AG04450 (cell line): Measurements from ENCODE around the gene AK8. TPM values are rescaled to one million over a fixed set of nuclear protein-coding genes. Genes with fewer than 3 reads are reported as not detected.

Experiments used
- CTCF ChIA-PET: fragments of 300-600, 350-600 bp; formaldehyde crosslinking; extraction: SDS; loops from one replicate; lab custom pipeline; 2022; ENCODE audit warnings: antibody characterized with exemption, inconsistent platforms; lab: Charles Lee
- POLR2A ChIA-PET: fragments of 350-600 bp; formaldehyde crosslinking; extraction: SDS; loops from one replicate; lab custom pipeline; 2021; ENCODE audit warnings: antibody characterized with exemption, inconsistent platforms; lab: Yijun Ruan, JAX
- DNase-seq: peaks from one replicate; pipeline ENCODE4 v3.0.0-alpha.2; 2011; ENCODE audit warnings: low read depth, low spot score
- H3K27ac ChIP-seq: one replicate; pipeline ENCODE4 v1.5.1; 2012; ENCODE audit warnings: low read depth, low read length, control low read depth
- H3K27me3 ChIP-seq: one replicate; pipeline ENCODE4 v1.6.0; 2012; ENCODE audit warnings: low read length; ENCODE audit not compliant: control insufficient read depth, insufficient read depth
- H3K4me3 ChIP-seq: 2 replicates; pipeline ENCODE4 v1.5.1; 2011; ENCODE audit warnings: mild to moderate bottlenecking, low read depth, low read length, control low read depth
- H3K9me3 ChIP-seq: 2 replicates; pipeline ENCODE4 v1.5.1; 2012; ENCODE audit warnings: low read length; ENCODE audit not compliant: control insufficient read depth, insufficient read depth
- polyA plus RNA-seq: library from polyadenylated mRNA; depleted of rRNA; stranded (reverse); fragments of >200 nt; gene quantifications from 2 replicates; pipeline ENCODE4 v1.2.3, GENCODE V29; 2011
- TF ChIP-seq, protein P1 (sequence below): IDR thresholded peaks from 2 replicates; pipeline ENCODE4 v1.5.1; 2011; ENCODE audit warnings: low read depth, low read length, control low read depth, inconsistent platforms

Gene AK8
- polyA plus RNA-seq, 1 experiment: 0.14 TPM

DNA sequence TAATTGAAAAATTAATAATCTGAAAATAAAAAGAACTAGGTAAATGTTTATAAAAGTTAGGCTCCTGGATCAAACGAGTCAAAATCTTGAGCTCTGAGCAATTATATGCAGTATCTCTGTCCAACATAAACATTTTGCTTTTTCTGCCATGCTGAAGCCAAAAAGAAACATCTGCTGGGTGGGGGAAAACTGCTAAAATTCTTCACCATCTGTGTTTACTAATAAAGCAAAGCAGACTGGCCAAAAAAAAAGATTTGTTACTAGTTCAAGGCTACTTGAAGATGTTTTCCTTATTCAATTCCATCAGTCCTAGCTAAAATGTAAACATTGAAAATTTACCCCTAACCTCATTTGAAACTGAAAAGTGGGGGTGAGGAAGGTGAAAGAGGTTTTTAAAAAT, 178.1 kb downstream of the AK8 start:
- peak; percentile 27 for DNase-seq
- H3K27me3 ChIP-seq: no peaks in the 10 kb centered on the region
- ChIA-PET POLR2A (interaction anchor here (0.6 to 1.7 kb wide), 6 partner anchors 12 to 245 kb away, joined by 3 to 6 read pairs (median 4); partner anchors contain the start of gene GTF3C4), CTCF (interaction anchor here (0.7 kb wide), 1 partner anchor 322 kb away, joined by 3 read pairs; no protein-coding TSS in a partner anchor)
- peaks cover 15% of the 10 kb centered on the region; the same call in 1 of the 2 replicates for H3K9me3 ChIP-seq
- H3K4me3 ChIP-seq: no peak overlapping the region
- TF ChIP-seq, protein P1, sequence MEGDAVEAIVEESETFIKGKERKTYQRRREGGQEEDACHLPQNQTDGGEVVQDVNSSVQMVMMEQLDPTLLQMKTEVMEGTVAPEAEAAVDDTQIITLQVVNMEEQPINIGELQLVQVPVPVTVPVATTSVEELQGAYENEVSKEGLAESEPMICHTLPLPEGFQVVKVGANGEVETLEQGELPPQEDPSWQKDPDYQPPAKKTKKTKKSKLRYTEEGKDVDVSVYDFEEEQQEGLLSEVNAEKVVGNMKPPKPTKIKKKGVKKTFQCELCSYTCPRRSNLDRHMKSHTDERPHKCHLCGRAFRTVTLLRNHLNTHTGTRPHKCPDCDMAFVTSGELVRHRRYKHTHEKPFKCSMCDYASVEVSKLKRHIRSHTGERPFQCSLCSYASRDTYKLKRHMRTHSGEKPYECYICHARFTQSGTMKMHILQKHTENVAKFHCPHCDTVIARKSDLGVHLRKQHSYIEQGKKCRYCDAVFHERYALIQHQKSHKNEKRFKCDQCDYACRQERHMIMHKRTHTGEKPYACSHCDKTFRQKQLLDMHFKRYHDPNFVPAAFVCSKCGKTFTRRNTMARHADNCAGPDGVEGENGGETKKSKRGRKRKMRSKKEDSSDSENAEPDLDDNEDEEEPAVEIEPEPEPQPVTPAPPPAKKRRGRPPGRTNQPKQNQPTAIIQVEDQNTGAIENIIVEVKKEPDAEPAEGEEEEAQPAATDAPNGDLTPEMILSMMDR: no peak
- H3K27ac ChIP-seq: no peak overlapping the region

- ChIA-PET CTCF (interaction anchor here (0.5 to 0.7 kb wide), 3 partner anchors 17 to 462 kb away, joined by 3 to 4 read pairs (median 4); no protein-coding TSS in a partner anchor), POLR2A (interaction anchor here (0.7 to 1.7 kb wide), 2 partner anchors 25 to 28 kb away, joined by 4 to 5 read pairs; partner anchors contain the start of gene GTF3C4)
- Histone ChIP-seq H3K4me3 (no peak overlapping the region), H3K27me3 (no peaks in the 10 kb centered on the region), H3K27ac (no peak overlapping the region), H3K9me3 (peaks cover 15% of the 10 kb centered on the region; the same call in 1 of the 2 replicates)
- DNase-seq: no peak
- TF ChIP-seq, protein P1: no peak
Measured at GRCh38 chr9:132698989-132699388, 179.1 kb downstream of the AK8 start.

GRCh38 chr9:132697230-132697629, 180.9 kb downstream of the AK8 start:
- Histone ChIP-seq H3K27ac (no peak overlapping the region), H3K4me3 (no peak overlapping the region), H3K27me3 (no peaks in the 10 kb centered on the region), H3K9me3 (peaks cover 12% of the 10 kb centered on the region; the same call in 1 of the 2 replicates)
- ChIA-PET POLR2A (no interaction called here), CTCF (no interaction called here)
- TF ChIP-seq, protein P1: no peak
- DNase-seq: no peak

DNA sequence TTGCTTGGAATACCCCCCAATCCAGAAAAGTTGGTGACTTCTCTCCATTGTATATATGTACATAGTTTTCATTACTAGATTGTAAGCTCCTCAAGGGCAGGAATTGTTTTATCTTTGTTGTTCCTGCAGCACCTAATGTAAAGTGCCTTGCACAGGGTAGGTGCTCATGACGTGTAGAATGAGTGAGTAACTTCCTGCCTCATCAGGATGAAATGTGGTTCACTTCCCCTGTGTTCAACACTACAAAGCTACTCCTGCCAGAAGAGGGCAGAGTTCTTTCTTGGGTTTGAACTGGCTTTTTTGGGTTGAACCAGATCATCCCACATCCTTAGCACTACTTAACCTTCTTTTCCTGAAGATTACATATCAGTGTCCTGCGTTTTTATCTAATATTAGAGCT, 183.9 kb downstream of the AK8 start:
- TF ChIP-seq, protein P1: peak; percentile 13; the same call in 1 of the 2 replicates
- CTCF ChIA-PET: interaction anchor here (0.9 to 1.4 kb wide), 3 partner anchors 8 to 75 kb away, joined by 3 to 4 read pairs (median 3); no protein-coding TSS in a partner anchor
- DNase-seq: no peak
- no peak overlapping the region for H3K4me3 ChIP-seq
- H3K27ac ChIP-seq: no peak overlapping the region
- H3K9me3 ChIP-seq: peaks cover 12% of the 10 kb centered on the region; the same call in 1 of the 2 replicates
- no peaks in the 10 kb centered on the region for H3K27me3 ChIP-seq
- POLR2A ChIA-PET: interaction anchor here (1.0 kb wide), 1 partner anchor 25 kb away, joined by 5 read pairs; the partner anchor contains the start of gene DDX31

DNA sequence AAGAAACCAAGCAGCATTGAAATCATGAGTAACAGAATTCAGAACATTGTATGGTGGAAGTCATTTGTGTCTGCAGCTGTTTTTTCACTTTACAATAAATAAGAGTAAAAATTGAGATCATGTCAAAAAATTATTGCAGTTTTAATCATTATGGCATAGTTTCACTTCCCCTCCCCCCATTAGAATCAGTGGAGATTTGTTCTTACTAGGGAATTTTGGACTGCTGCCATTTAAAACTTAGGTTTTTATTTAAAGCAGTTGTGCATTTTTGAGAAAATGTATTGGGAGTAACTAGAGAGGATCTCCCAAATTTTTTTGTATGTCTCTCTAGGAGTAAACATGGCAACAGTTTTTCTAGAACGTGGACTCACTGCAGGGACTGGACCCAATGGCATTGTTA, 187.4 kb downstream of the AK8 start:
- Histone ChIP-seq H3K27me3 (no peaks in the 10 kb centered on the region), H3K9me3 (0 out of 2 replicates have a peak, but pooled peaks cover 5% of the 10 kb centered on the region), H3K4me3 (no peak overlapping the region), H3K27ac (no peak overlapping the region)
- no peak for DNase-seq
- TF ChIP-seq, protein P1: no peak
- ChIA-PET POLR2A (no interaction called here), CTCF (no interaction called here)
